ENCODE results near the gene BLID. TPM values are rescaled to one million over a fixed set of nuclear protein-coding genes. Genes with fewer than 3 reads are reported as not detected.

The BLID gene
- total RNA-seq, 4 donors from 2014 or later, result 1.2 to 13.5 (median 5.4) TPM; not detected in 1

DNA sequence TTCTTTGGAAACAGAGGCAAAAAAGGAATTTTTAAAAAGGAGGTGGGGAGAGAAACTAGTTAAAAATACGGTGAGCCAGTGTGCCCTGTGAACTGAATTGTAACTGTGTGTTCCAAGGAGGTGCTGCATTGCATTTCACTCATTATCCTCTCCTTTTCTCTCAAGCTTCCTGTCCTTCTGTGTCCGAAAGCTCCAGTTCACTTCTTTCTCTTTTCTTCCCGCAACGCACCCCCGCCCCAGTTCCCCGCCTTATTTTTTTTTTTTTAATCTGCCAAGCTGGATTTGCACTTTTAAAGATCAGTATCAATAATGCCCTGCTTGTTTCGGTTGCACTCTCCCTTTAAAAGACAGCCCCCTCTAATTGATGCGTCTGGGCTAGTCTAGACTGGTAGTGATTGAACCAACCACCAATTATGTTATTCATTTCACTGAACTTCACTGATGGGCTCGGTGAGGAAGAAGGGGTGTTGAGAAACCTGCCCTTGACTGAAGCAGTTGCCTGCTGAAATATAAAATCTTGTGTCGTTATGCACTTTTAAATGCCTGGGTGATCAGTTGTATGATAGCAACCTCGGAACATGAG, 18.5 kb downstream of the BLID start:
- H3K36me3 ChIP-seq, result no peaks in the 10 kb centered on the region
- peak overlapping the region; percentile 83 to 99 (median 90) for H3K27ac ChIP-seq
- H3K4me3 ChIP-seq, result peak overlapping the region; percentile 60 to 99
- TF ChIP-seq, protein P1, sequence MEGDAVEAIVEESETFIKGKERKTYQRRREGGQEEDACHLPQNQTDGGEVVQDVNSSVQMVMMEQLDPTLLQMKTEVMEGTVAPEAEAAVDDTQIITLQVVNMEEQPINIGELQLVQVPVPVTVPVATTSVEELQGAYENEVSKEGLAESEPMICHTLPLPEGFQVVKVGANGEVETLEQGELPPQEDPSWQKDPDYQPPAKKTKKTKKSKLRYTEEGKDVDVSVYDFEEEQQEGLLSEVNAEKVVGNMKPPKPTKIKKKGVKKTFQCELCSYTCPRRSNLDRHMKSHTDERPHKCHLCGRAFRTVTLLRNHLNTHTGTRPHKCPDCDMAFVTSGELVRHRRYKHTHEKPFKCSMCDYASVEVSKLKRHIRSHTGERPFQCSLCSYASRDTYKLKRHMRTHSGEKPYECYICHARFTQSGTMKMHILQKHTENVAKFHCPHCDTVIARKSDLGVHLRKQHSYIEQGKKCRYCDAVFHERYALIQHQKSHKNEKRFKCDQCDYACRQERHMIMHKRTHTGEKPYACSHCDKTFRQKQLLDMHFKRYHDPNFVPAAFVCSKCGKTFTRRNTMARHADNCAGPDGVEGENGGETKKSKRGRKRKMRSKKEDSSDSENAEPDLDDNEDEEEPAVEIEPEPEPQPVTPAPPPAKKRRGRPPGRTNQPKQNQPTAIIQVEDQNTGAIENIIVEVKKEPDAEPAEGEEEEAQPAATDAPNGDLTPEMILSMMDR (IDR thresholded peaks at IDR 0.05), result no peak
- TF ChIP-seq POLR2A (IDR thresholded peaks at IDR 0.05), result no peak
- no peak for TF ChIP-seq EP300 (IDR thresholded peaks at IDR 0.05)
- TF ChIP-seq POLR2AphosphoS5 (IDR thresholded peaks at IDR 0.05), result peak; percentile 2
- H3K27me3 ChIP-seq, result no peaks in the 10 kb centered on the region
- no peaks in the 10 kb centered on the region for H3K9me3 ChIP-seq
- no peak for ATAC-seq
- 7 to 19% methylated on average over 7 to 11 of the region's 11 CpGs for WGBS, 2 donors (ENCODE audit: low coverage in 1 of 2)
- H3K4me1 ChIP-seq, result peaks cover 0 to 29% (median 16%) of the 10 kb centered on the region in 3 donors

DNA sequence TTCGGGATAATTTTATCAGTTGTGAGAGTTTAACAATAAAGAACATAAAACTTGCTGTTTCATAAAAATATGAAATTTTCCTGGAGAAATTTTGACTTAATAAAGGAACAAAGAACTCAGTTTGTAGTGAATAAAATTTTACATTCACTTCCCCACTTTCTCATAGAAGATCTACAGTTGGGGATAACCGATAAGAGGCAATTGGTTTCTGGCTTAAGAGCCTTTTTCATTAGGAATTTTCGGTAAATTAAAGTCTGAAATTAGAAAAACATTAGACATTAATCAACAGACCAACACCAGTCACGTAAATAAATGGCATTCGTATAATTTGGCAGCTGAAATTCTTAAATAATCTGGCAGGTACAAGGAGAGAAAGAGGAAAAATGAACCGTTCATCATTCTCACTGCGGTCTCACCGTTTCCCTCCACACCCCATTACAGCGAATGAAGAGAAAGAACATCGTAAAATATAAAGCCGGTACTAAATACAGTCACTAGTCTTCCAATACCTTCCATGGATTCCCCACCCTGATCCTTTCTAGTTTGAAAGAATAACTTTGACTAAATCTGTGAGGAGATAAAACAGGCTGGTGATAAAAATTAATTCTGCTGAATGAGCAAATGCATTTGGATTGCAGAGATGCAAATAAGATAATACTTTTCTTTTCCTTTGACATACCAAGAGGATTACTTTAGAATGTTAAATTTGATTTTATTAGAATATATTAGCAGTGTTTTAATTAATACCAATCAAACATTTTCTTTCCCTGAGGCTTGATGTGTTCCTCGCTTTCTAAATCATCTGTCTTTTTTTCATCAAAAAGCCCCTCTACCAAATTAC, 19.5 kb downstream of the BLID start:
- TF ChIP-seq, protein P1 (IDR thresholded peaks at IDR 0.05), result no peak
- TF ChIP-seq POLR2AphosphoS5 (IDR thresholded peaks at IDR 0.05) (no peak), POLR2A (IDR thresholded peaks at IDR 0.05) (no peak), EP300 (IDR thresholded peaks at IDR 0.05) (no peak)
- Histone ChIP-seq H3K27ac (peak overlapping the region; percentile 83 to 99 (median 90)), H3K36me3 (peaks cover 0 to 3% of the 10 kb centered on the region in 2 donors), H3K4me3 (peak overlapping the region; percentile 60 to 99), H3K4me1 (peaks cover 0 to 27% (median 10%) of the 10 kb centered on the region in 3 donors), H3K9me3 (peaks cover 0 to 3% (median 0%) of the 10 kb centered on the region in 3 donors), H3K27me3 (no peaks in the 10 kb centered on the region)
- 19 to 30% methylated on average over 12 of the region's 12 CpGs for WGBS, 2 donors (ENCODE audit: low coverage in 1 of 2)
- ATAC-seq, result no peak

DNA sequence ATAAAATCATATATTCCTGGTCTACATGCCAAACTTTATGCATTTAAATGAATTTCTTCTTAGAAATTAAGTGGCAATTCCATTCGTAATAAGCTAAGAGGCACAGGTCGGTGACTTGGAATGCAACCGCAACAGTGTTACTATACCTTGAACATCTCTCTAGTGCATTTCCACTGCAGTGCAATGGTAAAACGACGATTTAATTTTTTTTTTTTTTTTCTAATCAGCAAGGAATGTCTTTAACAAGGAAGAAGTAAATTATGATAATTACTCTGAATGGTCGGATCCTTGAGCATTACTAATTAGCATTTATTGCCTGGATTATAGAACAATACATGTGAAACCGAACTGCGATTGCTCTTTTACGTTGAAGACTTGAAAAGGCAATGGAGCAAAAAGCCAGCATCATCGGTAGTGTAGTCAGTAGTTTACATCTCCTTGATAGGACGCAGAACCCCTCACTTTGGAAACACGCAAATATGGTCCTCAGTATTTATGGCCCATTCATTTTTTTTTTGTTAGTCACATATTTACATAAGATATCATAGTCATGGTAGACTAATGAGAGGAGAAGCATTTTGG, 20.2 kb downstream of the BLID start:
- H3K36me3 ChIP-seq, result peaks cover 0 to 9% of the 10 kb centered on the region in 2 donors
- WGBS, 2 donors (ENCODE audit: low coverage in 1 of 2), result 26 to 30% methylated on average over 10 to 12 of the region's 12 CpGs
- TF ChIP-seq, protein P1 (IDR thresholded peaks at IDR 0.05), result no peak
- TF ChIP-seq POLR2AphosphoS5 (IDR thresholded peaks at IDR 0.05) (peak; percentile 84), POLR2A (IDR thresholded peaks at IDR 0.05) (no peak), EP300 (IDR thresholded peaks at IDR 0.05) (no peak)
- H3K4me1 ChIP-seq, result peaks cover 0 to 27% (median 10%) of the 10 kb centered on the region in 3 donors
- no peak for ATAC-seq
- peak overlapping the region; percentile 60 to 99 for H3K4me3 ChIP-seq
- peak overlapping the region; percentile 83 to 99 (median 90) for H3K27ac ChIP-seq
- peaks cover 0 to 5% (median 0%) of the 10 kb centered on the region in 3 donors for H3K9me3 ChIP-seq
- no peaks in the 10 kb centered on the region for H3K27me3 ChIP-seq

DNA sequence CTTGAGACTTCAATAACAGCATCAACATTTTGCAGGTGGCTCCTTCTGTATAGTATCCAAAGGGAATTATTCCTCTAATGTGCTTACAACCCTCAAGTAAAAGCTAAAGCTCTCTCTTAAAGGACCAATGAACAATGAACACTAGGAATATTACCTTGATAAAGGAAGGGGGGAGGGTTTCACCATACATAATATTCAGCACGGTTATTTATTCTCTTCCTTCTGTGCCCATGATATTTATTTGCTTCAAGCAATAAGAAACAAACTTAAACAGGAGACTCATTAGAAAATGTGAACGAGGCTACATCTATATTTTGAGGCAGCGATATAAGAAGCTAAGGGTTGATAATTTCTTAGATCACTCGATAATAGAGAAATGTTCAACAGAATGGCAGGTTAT, 21.2 kb downstream of the BLID start:
- Histone ChIP-seq H3K4me3 (peak overlapping the region; percentile 60 to 99), H3K4me1 (peaks cover 0 to 34% (median 10%) of the 10 kb centered on the region in 3 donors), H3K27me3 (no peaks in the 10 kb centered on the region), H3K27ac (peak overlapping the region; percentile 83 to 99 (median 90)), H3K36me3 (peaks cover 0 to 16% of the 10 kb centered on the region in 2 donors), H3K9me3 (peaks cover 0 to 5% (median 0%) of the 10 kb centered on the region in 3 donors)
- ATAC-seq, result no peak
- 20 to 50% methylated on average over 4 of the region's 4 CpGs for WGBS, 2 donors (ENCODE audit: low coverage in 1 of 2)
- TF ChIP-seq POLR2AphosphoS5 (IDR thresholded peaks at IDR 0.05) (no peak), POLR2A (IDR thresholded peaks at IDR 0.05) (no peak), EP300 (IDR thresholded peaks at IDR 0.05) (no peak)
- TF ChIP-seq, protein P1 (IDR thresholded peaks at IDR 0.05), result no peak
